Neural cell (in vitro differentiated cells): ENCODE data around the gene SLC10A3.

Experiments
- EP300 ChIP-seq: fragments of 450-650 bp; conservative IDR thresholded peaks from 2 replicates; pipeline ENCODE4 v1.6.1; 2014; ENCODE audit warnings: antibody characterized with exemption, mild to moderate bottlenecking, moderate library complexity; ENCODE audit not compliant: poor library complexity, severe bottlenecking
- RAD21 ChIP-seq: fragments of 450-650 bp; conservative IDR thresholded peaks from 2 replicates; pipeline ENCODE4 v1.6.1; 2014; ENCODE audit warnings: antibody characterized with exemption, mild to moderate bottlenecking, moderate library complexity
- SMC3 ChIP-seq: fragments of 450-650 bp; conservative IDR thresholded peaks from 2 replicates; pipeline ENCODE4 v1.6.1; 2014; ENCODE audit warnings: antibody characterized with exemption, mild to moderate bottlenecking, moderate library complexity; ENCODE audit not compliant: poor library complexity
- TAF1 ChIP-seq: IDR thresholded peaks from 2 replicates; pipeline ENCODE4 v1.6.1; 2012; ENCODE audit warnings: low read depth

- TF ChIP-seq SMC3 (no peak), RAD21 (no peak), EP300 (no peak), TAF1 (no peak)
These were observed 24.8 kb downstream of the SLC10A3 start for GRCh38 chrX:154465601-154466000.
